NCI-H82 (cell line): ENCODE results near the gene ZMAT5.

Experiments
- DNase-seq: peaks from one replicate; lab custom pipeline; 2025; lab: John Stamatoyannopoulos, UW

The ZMAT5 gene

GRCh38 chr22:29706486-29706885, 60.3 kb downstream of the ZMAT5 start:
- peak; percentile 80 for DNase-seq

- DNase-seq, result no peak
Observed at GRCh38 chr22:29705651-29706050, 61.2 kb downstream of the ZMAT5 start.

- DNase-seq, result peak; percentile 37
Observed at GRCh38 chr22:29704528-29705285, 62.1 kb downstream of the ZMAT5 start.

GRCh38 chr22:29703569-29704195, 63.1 kb downstream of the ZMAT5 start:
- no peak for DNase-seq

- DNase-seq, result no peak
Observed at GRCh38 chr22:29702931-29703501, 63.8 kb downstream of the ZMAT5 start.

GRCh38 chr22:29702000-29702930, 64.5 kb downstream of the ZMAT5 start:
- DNase-seq, result peak; percentile 92

- DNase-seq, result peak; percentile 62
Observed at GRCh38 chr22:29701155-29701999, 65.4 kb downstream of the ZMAT5 start.

- no peak for DNase-seq
Observed at GRCh38 chr22:29700900-29701154, 66.0 kb downstream of the ZMAT5 start.

GRCh38 chr22:29700206-29700899, 66.5 kb downstream of the ZMAT5 start:
- no peak for DNase-seq

- DNase-seq, result no peak
Observed at GRCh38 chr22:29697853-29698598, 68.8 kb downstream of the ZMAT5 start.

GRCh38 chr22:29695129-29695926, 71.5 kb downstream of the ZMAT5 start:
- no peak for DNase-seq

- no peak for DNase-seq
Observed at GRCh38 chr22:29693671-29694070, 73.1 kb downstream of the ZMAT5 start.

- DNase-seq, result no peak
Observed at GRCh38 chr22:29693161-29693560, 73.6 kb downstream of the ZMAT5 start.

GRCh38 chr22:29692327-29692640, 74.5 kb downstream of the ZMAT5 start:
- DNase-seq, result no peak

- DNase-seq, result no peak
Observed at GRCh38 chr22:29691636-29692326, 75.0 kb downstream of the ZMAT5 start.

GRCh38 chr22:29690476-29690875, 76.3 kb downstream of the ZMAT5 start:
- peak; percentile 97 for DNase-seq

- DNase-seq, result peak; percentile 70
Observed at GRCh38 chr22:29689880-29690213, 77.0 kb downstream of the ZMAT5 start.

- peak; percentile 47 for DNase-seq
Observed at GRCh38 chr22:29689206-29689879, 77.5 kb downstream of the ZMAT5 start.
